H9 (cell line): ENCODE measurements around the gene CCDC158. TPM values are rescaled to one million over a fixed set of nuclear protein-coding genes. Genes with fewer than 3 reads are reported as not detected.

ENCODE experiments used
- DNase-seq: peaks from one replicate; pipeline ENCODE4 v3.0.0-alpha.2; 2017
- H2AFZ ChIP-seq: one replicate; pipeline ENCODE4 v1.6.1; 2013; ENCODE audit warnings: mild to moderate bottlenecking, low read length, control low read depth, moderate library complexity
- H2AK5ac ChIP-seq: 2 replicates; pipeline ENCODE4 v1.6.1; 2013; ENCODE audit warnings: low read length, control low read depth, mixed read lengths; ENCODE audit not compliant: insufficient read length
- H2BK120ac ChIP-seq: one replicate; pipeline ENCODE4 v1.6.1; 2013; ENCODE audit warnings: low read depth, mild to moderate bottlenecking, low read length, control low read depth, inconsistent platforms; ENCODE audit not compliant: poor library complexity, severe bottlenecking
- H2BK12ac ChIP-seq: 2 replicates; pipeline ENCODE4 v1.6.1; 2013; ENCODE audit warnings: low read length, control low read depth, mixed read lengths, low read depth; ENCODE audit not compliant: insufficient read length
- H2BK15ac ChIP-seq: 2 replicates; pipeline ENCODE4 v1.6.1; 2013; ENCODE audit warnings: low read depth, low read length, control low read depth
- H2BK20ac ChIP-seq: one replicate; pipeline ENCODE4 v1.6.1; 2013; ENCODE audit warnings: low read depth, mild to moderate bottlenecking, low read length, control low read depth, inconsistent platforms; ENCODE audit not compliant: poor library complexity, severe bottlenecking
- H2BK5ac ChIP-seq: 2 replicates; pipeline ENCODE4 v1.6.1; 2013; ENCODE audit warnings: low read length, control low read depth, mixed read lengths; ENCODE audit not compliant: insufficient read length
- H3K14ac ChIP-seq: 2 replicates; pipeline ENCODE4 v1.6.1; 2013; ENCODE audit warnings: low read length, control low read depth; ENCODE audit not compliant: insufficient read depth
- H3K18ac ChIP-seq: 2 replicates; pipeline ENCODE4 v1.6.1; 2013; ENCODE audit warnings: low read depth, mild to moderate bottlenecking, mixed read lengths, low read length, control low read depth; ENCODE audit not compliant: insufficient read length
- H3K23ac ChIP-seq: 2 replicates; pipeline ENCODE4 v1.6.1; 2013; ENCODE audit warnings: low read length, control low read depth, mixed read lengths, low read depth; ENCODE audit not compliant: insufficient read length
- H3K23me2 ChIP-seq: 2 replicates; pipeline ENCODE4 v1.6.1; 2013; ENCODE audit warnings: low read depth, mild to moderate bottlenecking, mixed read lengths, low read length, control low read depth; ENCODE audit not compliant: insufficient read length, poor library complexity, severe bottlenecking
- H3K27ac ChIP-seq: 2 replicates; pipeline ENCODE4 v1.5.1; 2013; ENCODE audit warnings: low read length, control low read depth, mixed read lengths, low read depth; ENCODE audit not compliant: insufficient read length
- H3K27me3 ChIP-seq: 2 replicates; pipeline ENCODE4 v1.6.1; 2013; ENCODE audit warnings: low read length, control low read depth, inconsistent platforms; ENCODE audit not compliant: insufficient read depth
- H3K4ac ChIP-seq: 2 replicates; pipeline ENCODE4 v1.6.1; 2013; ENCODE audit warnings: low read depth, mild to moderate bottlenecking, control low read depth, inconsistent platforms, low read length, moderate library complexity
- H3K4me1 ChIP-seq: 2 replicates; pipeline ENCODE4 v1.6.1; 2013; ENCODE audit warnings: low read length, control low read depth, inconsistent platforms; ENCODE audit not compliant: insufficient read depth
- H3K4me2 ChIP-seq: 2 replicates; pipeline ENCODE4 v1.6.1; 2013; ENCODE audit warnings: low read length, control low read depth, mixed read lengths; ENCODE audit not compliant: insufficient read length, insufficient read depth
- H3K56ac ChIP-seq: 2 replicates; pipeline ENCODE4 v1.6.1; 2013; ENCODE audit warnings: low read depth, mild to moderate bottlenecking, mixed read lengths, low read length, control low read depth; ENCODE audit not compliant: insufficient read length
- H3K79me1 ChIP-seq: 2 replicates; pipeline ENCODE4 v1.6.1; 2013; ENCODE audit warnings: low read depth, mild to moderate bottlenecking, moderate library complexity, low read length, control low read depth, inconsistent platforms; ENCODE audit not compliant: insufficient read depth, poor library complexity, severe bottlenecking
- H3K79me2 ChIP-seq: 2 replicates; pipeline ENCODE4 v1.6.1; 2013; ENCODE audit warnings: low read length, control low read depth, inconsistent platforms; ENCODE audit not compliant: insufficient read depth
- H3K9ac ChIP-seq: 2 replicates; pipeline ENCODE4 v1.6.1; 2013; ENCODE audit warnings: low read length, control low read depth, mixed read lengths; ENCODE audit not compliant: insufficient read length; ENCODE audit errors: extremely low read depth
- H3K9me3 ChIP-seq: one replicate; pipeline ENCODE4 v1.6.1; 2013; ENCODE audit warnings: low read depth, low read length, inconsistent platforms; ENCODE audit not compliant: control insufficient read depth
- H3T11ph ChIP-seq: one replicate; pipeline ENCODE4 v1.6.1; 2013; ENCODE audit warnings: mild to moderate bottlenecking, low read length, control low read depth, inconsistent platforms
- H4K20me1 ChIP-seq: one replicate; pipeline ENCODE4 v1.6.1; 2013; ENCODE audit not compliant: control insufficient read depth, insufficient read length, insufficient read depth
- H4K5ac ChIP-seq: 2 replicates; pipeline ENCODE4 v1.6.1; 2013; ENCODE audit warnings: low read depth, mild to moderate bottlenecking, mixed read lengths, low read length, control low read depth; ENCODE audit not compliant: insufficient read length
- H4K8ac ChIP-seq: replicated peaks from 2 replicates; pipeline ENCODE4 v1.6.1; 2013; ENCODE audit warnings: low read length, control low read depth, mixed read lengths, low read depth; ENCODE audit not compliant: insufficient read length
- H4K91ac ChIP-seq: 2 replicates; pipeline ENCODE4 v1.6.1; 2013; ENCODE audit warnings: low read depth, mild to moderate bottlenecking, moderate library complexity, mixed read lengths, low read length, control low read depth; ENCODE audit not compliant: insufficient read length
- H3K27ac Mint-ChIP-seq, 3 experiments: 2 replicates in 2 of 3; 3 replicates in 1 of 3; pipeline ENCODE4 v1.8.0; 2020 to 2021; ENCODE audit warnings: mixed read lengths in 3 of 3, mild to moderate bottlenecking in 1 of 3, moderate library complexity in 1 of 3
- H3K27me3 Mint-ChIP-seq: 2 replicates; pipeline ENCODE4 v1.8.0; 2021; ENCODE audit warnings: low read depth, mild to moderate bottlenecking, moderate library complexity, mixed read lengths
- H3K36me3 Mint-ChIP-seq, 3 experiments: 2 replicates in 2 of 3; 3 replicates in 1 of 3; pipeline ENCODE4 v1.8.0; 2020 to 2021; ENCODE audit warnings: low read depth in 3 of 3, mixed read lengths in 3 of 3; ENCODE audit not compliant: insufficient read depth in 1 of 3
- H3K4me1 Mint-ChIP-seq, 2 experiments: 2 replicates each; pipeline ENCODE4 v1.8.0; 2020; ENCODE audit warnings: mixed read lengths in 2 of 2
- H3K4me3 Mint-ChIP-seq, 2 experiments: 2 replicates in 1 of 2; 3 replicates in 1 of 2; pipeline ENCODE4 v1.8.0; 2020 to 2021; ENCODE audit warnings: mild to moderate bottlenecking in 2 of 2, mixed read lengths in 2 of 2, moderate library complexity in 1 of 2
- H3K9me3 Mint-ChIP-seq, 2 experiments: 2 replicates in 1 of 2; 3 replicates in 1 of 2; pipeline ENCODE4 v1.8.0; 2020; ENCODE audit warnings: mild to moderate bottlenecking in 2 of 2, mixed read lengths in 2 of 2, moderate library complexity in 1 of 2
- total RNA-seq: library from RNA; stranded (reverse); gene quantifications from 2 replicates; pipeline ENCODE4 v1.2.1, GENCODE V29; 2021
- TF ChIP-seq, protein P1 (sequence below): fragments of 200-600 bp; sonication (generic); conservative IDR thresholded peaks from 3 replicates; pipeline ENCODE4 v1.8.0; 2021; ENCODE audit warnings: antibody characterized with exemption, mild to moderate bottlenecking

CCDC158 gene
- total RNA-seq, 1 experiment from 2014 or later = not detected

DNA sequence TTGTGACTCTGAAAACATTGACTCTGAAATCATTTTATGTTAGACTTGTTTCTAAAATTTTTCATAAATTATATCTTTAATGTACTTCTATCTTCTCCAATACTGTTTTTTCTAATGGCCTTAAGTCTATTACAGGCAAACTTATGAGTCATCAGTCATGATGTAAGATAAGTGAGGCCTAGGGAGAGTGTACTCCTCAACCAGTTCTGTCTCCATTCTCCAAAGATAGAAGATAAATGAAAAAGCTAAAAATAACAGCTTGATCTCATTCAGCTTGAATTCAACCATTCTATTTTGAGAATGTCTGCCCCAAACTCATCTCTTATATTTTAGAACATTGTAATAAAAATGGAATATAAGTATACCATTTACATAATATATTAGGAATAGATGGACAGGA, 79.9 kb downstream of the CCDC158 start:
- no peak overlapping the region for H3K4me2 ChIP-seq

More for the DNA sequence above, 79.9 kb downstream of the CCDC158 start:
- Mint-ChIP-seq H3K27ac (no peak overlapping the region), H3K4me3 (no peak overlapping the region), H3K27me3 (peaks cover 2% of the 10 kb centered on the region; the same call in 1 of the 2 replicates), H3K36me3 (no peaks in the 10 kb centered on the region), H3K4me1 (no peaks in the 10 kb centered on the region), H3K9me3 (no peaks in the 10 kb centered on the region)
- H2BK120ac ChIP-seq = no peak overlapping the region
- H3K56ac ChIP-seq = no peak overlapping the region
- no peaks in the 10 kb centered on the region for H3K27me3 ChIP-seq
- no peak overlapping the region for H3T11ph ChIP-seq
- no peak overlapping the region for H3K4ac ChIP-seq
- H3K14ac ChIP-seq = no peak overlapping the region
- H2AFZ ChIP-seq = no peak overlapping the region
- H3K23me2 ChIP-seq = no peaks in the 10 kb centered on the region
- no peak overlapping the region for H4K91ac ChIP-seq
- no peak overlapping the region for H4K8ac ChIP-seq
- no peaks in the 10 kb centered on the region for H3K9me3 ChIP-seq
- H4K5ac ChIP-seq = no peak overlapping the region
- no peaks in the 10 kb centered on the region for H3K79me1 ChIP-seq
- TF ChIP-seq, protein P1, sequence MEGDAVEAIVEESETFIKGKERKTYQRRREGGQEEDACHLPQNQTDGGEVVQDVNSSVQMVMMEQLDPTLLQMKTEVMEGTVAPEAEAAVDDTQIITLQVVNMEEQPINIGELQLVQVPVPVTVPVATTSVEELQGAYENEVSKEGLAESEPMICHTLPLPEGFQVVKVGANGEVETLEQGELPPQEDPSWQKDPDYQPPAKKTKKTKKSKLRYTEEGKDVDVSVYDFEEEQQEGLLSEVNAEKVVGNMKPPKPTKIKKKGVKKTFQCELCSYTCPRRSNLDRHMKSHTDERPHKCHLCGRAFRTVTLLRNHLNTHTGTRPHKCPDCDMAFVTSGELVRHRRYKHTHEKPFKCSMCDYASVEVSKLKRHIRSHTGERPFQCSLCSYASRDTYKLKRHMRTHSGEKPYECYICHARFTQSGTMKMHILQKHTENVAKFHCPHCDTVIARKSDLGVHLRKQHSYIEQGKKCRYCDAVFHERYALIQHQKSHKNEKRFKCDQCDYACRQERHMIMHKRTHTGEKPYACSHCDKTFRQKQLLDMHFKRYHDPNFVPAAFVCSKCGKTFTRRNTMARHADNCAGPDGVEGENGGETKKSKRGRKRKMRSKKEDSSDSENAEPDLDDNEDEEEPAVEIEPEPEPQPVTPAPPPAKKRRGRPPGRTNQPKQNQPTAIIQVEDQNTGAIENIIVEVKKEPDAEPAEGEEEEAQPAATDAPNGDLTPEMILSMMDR = no peak
- no peak for DNase-seq
- H4K20me1 ChIP-seq = no peaks in the 10 kb centered on the region
- H2BK12ac ChIP-seq = no peak overlapping the region
- H3K4me1 ChIP-seq = no peaks in the 10 kb centered on the region
- no peaks in the 10 kb centered on the region for H3K79me2 ChIP-seq
- no peak overlapping the region for H3K23ac ChIP-seq
- no peak overlapping the region for H2BK15ac ChIP-seq
- H2BK20ac ChIP-seq = no peak overlapping the region
- no peak overlapping the region for H2BK5ac ChIP-seq
- H3K18ac ChIP-seq = no peak overlapping the region
- H2AK5ac ChIP-seq = no peak overlapping the region
- no peak overlapping the region for H3K27ac ChIP-seq
- no peak overlapping the region for H3K9ac ChIP-seq
